ENCODE data around the gene PAPSS1. TPM values are rescaled to one million over a fixed set of nuclear protein-coding genes. Genes with fewer than 3 reads are reported as not detected.

The PAPSS1 gene
- 10 to 100 TPM; 75.1 to 94.3 (median 82.9) TPM for polyA plus RNA-seq (ENCODE audit: insufficient read length in 3 of 3)
- long read RNA-seq, donor 1, transcript PAPSS1-201 (12 exons, 2,731 nt) = major isoform, 24 of 35 reads
- long read RNA-seq, donor 1, partial matches to known transcripts = 10 of 35 reads
- long read RNA-seq, donor 1, other reads (novel, unspliced or antisense) = 0 of 35 reads
- long read RNA-seq, donor 2, transcript PAPSS1-201 (12 exons, 2,731 nt) = major isoform, 11 of 11 reads
- long read RNA-seq, donor 2, partial matches to known transcripts = 0 of 11 reads
- long read RNA-seq, donor 2, other reads (novel, unspliced or antisense) = 0 of 11 reads
- long read RNA-seq, donor 3, transcript PAPSS1-201 (12 exons, 2,731 nt) = major isoform, 31 of 31 reads
- long read RNA-seq, donor 3, partial matches to known transcripts = 0 of 31 reads
- long read RNA-seq, donor 3, other reads (novel, unspliced or antisense) = 0 of 31 reads
- long read RNA-seq, donor 4, transcript PAPSS1-201 (12 exons, 2,731 nt) = major isoform, 19 of 19 reads
- long read RNA-seq, donor 4, partial matches to known transcripts = 0 of 19 reads
- long read RNA-seq, donor 4, other reads (novel, unspliced or antisense) = 0 of 19 reads
- long read RNA-seq, donor 5 = 0 reads
- long read RNA-seq, donor 6, transcript PAPSS1-201 (12 exons, 2,731 nt) = major isoform, 20 of 31 reads
- long read RNA-seq, donor 6, partial matches to known transcripts = 11 of 31 reads
- long read RNA-seq, donor 6, other reads (novel, unspliced or antisense) = 0 of 31 reads
- long read RNA-seq, donor 7, transcript PAPSS1-201 (12 exons, 2,731 nt) = major isoform, 28 of 28 reads
- long read RNA-seq, donor 7, partial matches to known transcripts = 0 of 28 reads
- long read RNA-seq, donor 7, other reads (novel, unspliced or antisense) = 0 of 28 reads
- long read RNA-seq, donor 8 = 0 reads
- long read RNA-seq, donor 9, transcript PAPSS1-201 (12 exons, 2,731 nt) = major isoform, 21 of 21 reads
- long read RNA-seq, donor 9, partial matches to known transcripts = 0 of 21 reads
- long read RNA-seq, donor 9, other reads (novel, unspliced or antisense) = 0 of 21 reads
- long read RNA-seq, donor 10, transcript PAPSS1-201 (12 exons, 2,731 nt) = major isoform, 21 of 21 reads
- long read RNA-seq, donor 10, partial matches to known transcripts = 0 of 21 reads
- long read RNA-seq, donor 10, other reads (novel, unspliced or antisense) = 0 of 21 reads
- long read RNA-seq, donor 11, transcript PAPSS1-201 (12 exons, 2,731 nt) = major isoform, 20 of 20 reads
- long read RNA-seq, donor 11, partial matches to known transcripts = 0 of 20 reads
- long read RNA-seq, donor 11, other reads (novel, unspliced or antisense) = 0 of 20 reads
- long read RNA-seq, donor 12, transcript PAPSS1-201 (12 exons, 2,731 nt) = major isoform, 10 of 10 reads
- long read RNA-seq, donor 12, partial matches to known transcripts = 0 of 10 reads
- long read RNA-seq, donor 12, other reads (novel, unspliced or antisense) = 0 of 10 reads
- long read RNA-seq, donor 13 = 0 reads
- long read RNA-seq, donor 14, transcript PAPSS1-201 (12 exons, 2,731 nt) = major isoform, 26 of 26 reads
- long read RNA-seq, donor 14, partial matches to known transcripts = 0 of 26 reads
- long read RNA-seq, donor 14, other reads (novel, unspliced or antisense) = 0 of 26 reads
- long read RNA-seq, donor 15, transcript PAPSS1-201 (12 exons, 2,731 nt) = major isoform, 6 of 6 reads
- long read RNA-seq, donor 15, partial matches to known transcripts = 0 of 6 reads
- long read RNA-seq, donor 15, other reads (novel, unspliced or antisense) = 0 of 6 reads
- long read RNA-seq, donor 16, transcript PAPSS1-201 (12 exons, 2,731 nt) = major isoform, 58 of 103 reads
- long read RNA-seq, donor 16, partial matches to known transcripts = 45 of 103 reads
- long read RNA-seq, donor 16, other reads (novel, unspliced or antisense) = 0 of 103 reads

DNA sequence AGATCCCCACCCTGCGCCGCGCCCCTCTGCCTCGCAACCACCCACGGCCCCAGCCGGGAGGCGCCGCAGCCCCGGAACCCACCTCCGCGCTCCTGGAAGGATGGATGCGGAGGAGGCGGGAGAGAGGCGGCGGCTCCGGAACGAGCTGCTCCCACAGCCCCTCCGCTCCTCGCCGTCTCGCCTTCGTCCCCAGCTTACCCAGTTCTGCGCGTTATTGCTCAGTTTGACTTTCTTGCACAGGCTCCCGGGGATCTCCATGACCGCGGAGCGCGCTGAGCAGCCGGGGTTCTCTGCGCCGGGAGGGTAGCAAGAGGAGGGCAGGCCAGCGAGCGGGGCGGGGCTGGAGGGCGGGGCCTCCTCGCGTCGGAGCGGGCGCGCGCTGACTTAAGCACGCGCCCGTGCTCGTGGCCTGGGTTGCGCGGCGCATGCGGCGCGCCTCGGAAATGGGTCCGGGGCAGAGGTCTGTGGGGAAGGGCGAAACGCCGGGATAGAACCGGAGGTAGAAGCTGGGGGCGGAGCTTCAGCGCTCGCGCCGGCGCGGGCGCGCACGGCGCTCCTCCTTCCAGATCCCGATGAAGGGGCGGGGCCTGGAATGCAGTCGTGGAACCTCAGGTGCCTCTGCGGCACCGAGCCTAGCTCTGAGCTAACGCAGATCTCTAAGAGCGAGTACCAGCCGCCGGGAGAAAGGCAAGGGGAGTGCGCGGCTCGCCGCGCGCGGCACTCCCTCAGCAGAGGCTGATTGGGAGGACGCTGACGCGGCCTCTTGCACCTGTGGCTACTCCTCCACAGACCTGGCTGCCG is at the start of gene PAPSS1:
Gene PAPSS1 (minus strand): TSS at position 313 of the 801 bp plus-strand sequence. CDS start 55 bp downstream, at position 258.
- peak; percentile 91 to 98 (median 95) for DNase-seq (ENCODE audit: extremely low read depth in 1 of 11, low read depth in 9 of 11, low spot score in 4 of 11)

DNA sequence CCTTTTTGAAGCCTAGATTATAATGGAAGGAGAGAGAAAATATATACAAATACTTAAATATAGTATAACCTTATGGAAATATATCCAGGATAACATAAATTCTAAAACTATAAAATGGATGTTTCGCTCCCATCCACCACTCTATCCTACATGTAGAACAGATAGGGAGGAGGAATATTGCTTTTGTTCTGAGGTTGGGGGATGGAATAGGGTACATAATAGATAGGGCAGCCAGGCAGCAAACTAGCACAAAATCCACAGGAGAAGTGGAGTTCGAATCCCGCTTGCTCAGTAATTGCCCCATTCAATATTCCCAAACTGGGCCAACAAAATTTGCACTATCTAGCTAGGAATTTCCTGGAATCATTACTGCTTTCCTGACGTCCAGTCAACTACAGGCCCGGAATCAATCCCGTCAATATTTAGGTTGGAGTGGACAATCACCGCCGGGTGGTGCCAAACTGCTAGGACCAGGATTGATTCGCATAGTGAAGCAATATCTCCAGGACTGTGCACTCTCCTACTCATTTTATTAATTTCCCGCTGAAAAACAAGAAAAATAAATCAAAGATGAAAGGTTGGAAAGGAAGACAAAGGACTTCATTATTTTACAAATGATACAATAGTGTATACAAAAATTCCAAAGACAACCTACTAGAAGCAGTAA is 40.4 kb upstream of the PAPSS1 start:
- no peak for DNase-seq (ENCODE audit: extremely low read depth in 1 of 11, low read depth in 9 of 11, low spot score in 4 of 11)

- DNase-seq (ENCODE audit: extremely low read depth in 1 of 11, low read depth in 9 of 11, low spot score in 4 of 11) = peak in 1 of 11 donors; percentile 12
Measured at GRCh38 chr4:107757864-107758476, 37.9 kb upstream of the PAPSS1 start.

DNA sequence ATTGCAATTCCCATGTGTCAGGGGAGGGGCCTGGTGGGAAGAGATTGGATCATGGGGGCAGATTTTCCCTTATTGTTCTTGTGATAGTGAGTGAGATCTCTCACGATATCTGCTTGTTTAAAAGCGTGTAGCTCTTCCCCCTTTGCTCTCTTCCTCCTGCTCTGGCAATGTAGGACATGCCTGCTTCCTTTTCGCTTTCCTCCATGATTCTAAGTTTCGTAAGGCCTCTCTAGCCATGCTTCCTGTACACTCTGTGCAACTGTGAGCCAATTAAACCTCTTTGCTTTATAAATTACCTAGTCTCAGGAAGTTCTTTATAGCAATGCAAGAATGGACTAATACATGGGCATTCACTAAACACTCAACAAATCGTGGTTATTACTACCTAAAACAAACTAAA is 37.2 kb upstream of the PAPSS1 start:
- no peak for DNase-seq (ENCODE audit: extremely low read depth in 1 of 11, low read depth in 9 of 11, low spot score in 4 of 11)

DNA sequence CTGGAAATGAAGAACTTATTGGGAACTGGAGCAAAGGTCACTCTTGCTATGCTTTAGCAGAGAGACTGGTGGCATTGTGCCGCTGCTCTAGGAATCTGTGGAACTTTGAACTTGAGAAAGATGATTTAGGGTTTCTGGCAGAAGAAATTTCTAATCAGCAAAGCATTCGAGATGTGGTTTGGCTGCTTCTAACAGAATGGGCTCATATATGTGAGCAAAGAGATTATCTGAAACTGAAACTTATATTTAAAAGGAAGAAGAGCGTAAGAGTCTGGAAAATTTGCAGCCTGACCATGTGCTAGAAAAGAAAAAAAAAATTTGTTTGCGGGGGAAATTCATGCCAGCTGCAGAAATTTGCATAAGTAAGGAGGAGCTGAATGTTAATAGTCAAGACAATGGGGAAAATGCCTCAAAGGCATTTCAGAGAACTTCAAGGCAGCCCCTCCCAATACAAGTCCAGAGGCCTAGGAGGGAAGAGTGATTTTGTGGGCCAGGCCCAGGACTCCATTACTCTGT is 35.9 kb upstream of the PAPSS1 start:
- no peak for DNase-seq (ENCODE audit: extremely low read depth in 1 of 11, low read depth in 9 of 11, low spot score in 4 of 11)

GRCh38 chr4:107751670-107752069 is 31.6 kb upstream of the PAPSS1 start:
- DNase-seq (ENCODE audit: extremely low read depth in 1 of 11, low read depth in 9 of 11, low spot score in 4 of 11) = no peak

GRCh38 chr4:107747748-107748486 is 27.9 kb upstream of the PAPSS1 start:
- DNase-seq (ENCODE audit: extremely low read depth in 1 of 11, low read depth in 9 of 11, low spot score in 4 of 11) = no peak

DNA sequence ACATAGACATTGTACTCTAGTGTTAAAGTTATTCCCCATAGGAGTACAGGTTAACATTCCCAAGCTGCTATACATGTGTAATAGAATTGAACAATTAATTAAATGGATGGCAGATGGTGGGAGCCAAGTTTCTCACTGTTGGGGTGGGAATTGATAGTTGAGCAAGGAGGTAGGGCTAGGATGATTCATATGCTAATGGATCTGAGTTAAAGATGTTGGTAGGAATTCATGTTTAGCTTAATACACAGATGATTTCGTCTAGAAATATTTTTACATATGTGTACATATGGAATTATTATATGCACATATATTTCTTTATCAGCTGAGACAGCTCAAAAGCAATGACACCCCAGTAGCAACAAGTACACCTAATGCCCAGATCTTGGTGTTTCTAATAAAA is 26.1 kb upstream of the PAPSS1 start:
- no peak for DNase-seq (ENCODE audit: extremely low read depth in 1 of 11, low read depth in 9 of 11, low spot score in 4 of 11)

GRCh38 chr4:107744532-107744931 is 24.5 kb upstream of the PAPSS1 start:
- no peak for DNase-seq (ENCODE audit: extremely low read depth in 1 of 11, low read depth in 9 of 11, low spot score in 4 of 11)

DNA sequence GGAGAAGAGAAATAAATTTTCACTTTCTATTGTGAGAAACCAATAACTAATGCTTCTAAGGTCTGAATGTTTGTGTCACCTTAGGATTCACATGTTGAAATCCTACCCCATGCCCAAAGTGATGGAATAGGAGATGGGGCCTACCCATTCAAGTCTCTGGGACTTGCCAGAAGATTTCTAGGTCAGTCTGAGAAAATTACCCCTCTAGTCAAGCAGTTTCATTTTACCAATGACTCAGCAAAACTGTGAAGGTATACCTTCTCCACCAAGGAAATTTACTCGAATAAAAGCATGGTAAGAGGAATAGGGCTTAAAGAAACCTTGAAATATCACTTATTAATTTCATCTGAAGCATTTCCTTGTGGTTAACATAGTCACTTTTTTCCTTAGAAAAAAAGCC is 23.5 kb upstream of the PAPSS1 start:
- DNase-seq (ENCODE audit: extremely low read depth in 1 of 11, low read depth in 9 of 11, low spot score in 4 of 11) = no peak

DNA sequence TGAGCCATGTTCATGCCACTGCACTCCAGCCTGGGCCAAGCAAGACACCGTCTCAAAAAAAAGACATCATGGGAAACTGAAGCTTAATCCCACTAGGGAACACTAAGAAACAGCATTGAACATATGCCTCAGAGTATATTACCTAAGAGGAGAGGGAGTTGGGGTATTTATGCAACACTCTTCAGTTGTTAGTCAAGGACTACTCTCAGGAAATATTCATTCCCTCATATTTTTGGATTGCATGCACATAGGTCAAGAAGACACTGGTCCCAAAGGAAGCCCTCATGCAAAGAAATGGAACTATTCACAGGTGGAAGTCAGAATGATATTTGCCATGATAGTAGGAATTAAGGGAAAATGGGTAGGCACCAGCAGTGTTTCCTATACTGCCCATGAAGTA is 22.8 kb upstream of the PAPSS1 start:
- DNase-seq (ENCODE audit: extremely low read depth in 1 of 11, low read depth in 9 of 11, low spot score in 4 of 11) = no peak

DNA sequence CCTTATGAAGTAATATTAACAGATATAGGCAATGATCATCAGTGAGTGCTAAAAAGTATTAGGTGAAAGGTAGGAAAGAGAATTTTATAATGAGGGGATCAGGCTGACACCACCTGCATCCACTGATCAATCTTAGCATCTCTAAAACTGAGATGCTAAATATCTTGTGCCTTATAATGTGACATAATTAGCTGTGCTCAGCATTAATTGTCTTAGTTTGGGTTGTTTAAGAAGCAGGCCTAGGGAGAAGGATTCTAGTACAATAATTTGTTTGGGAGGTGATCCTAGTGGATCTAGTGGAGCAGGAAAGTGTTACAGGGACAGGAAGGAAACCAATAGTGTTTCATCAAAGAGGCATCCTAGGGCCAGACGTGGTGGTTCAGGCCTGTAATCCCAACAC is 22.2 kb upstream of the PAPSS1 start:
- DNase-seq (ENCODE audit: extremely low read depth in 1 of 11, low read depth in 9 of 11, low spot score in 4 of 11) = no peak

DNA sequence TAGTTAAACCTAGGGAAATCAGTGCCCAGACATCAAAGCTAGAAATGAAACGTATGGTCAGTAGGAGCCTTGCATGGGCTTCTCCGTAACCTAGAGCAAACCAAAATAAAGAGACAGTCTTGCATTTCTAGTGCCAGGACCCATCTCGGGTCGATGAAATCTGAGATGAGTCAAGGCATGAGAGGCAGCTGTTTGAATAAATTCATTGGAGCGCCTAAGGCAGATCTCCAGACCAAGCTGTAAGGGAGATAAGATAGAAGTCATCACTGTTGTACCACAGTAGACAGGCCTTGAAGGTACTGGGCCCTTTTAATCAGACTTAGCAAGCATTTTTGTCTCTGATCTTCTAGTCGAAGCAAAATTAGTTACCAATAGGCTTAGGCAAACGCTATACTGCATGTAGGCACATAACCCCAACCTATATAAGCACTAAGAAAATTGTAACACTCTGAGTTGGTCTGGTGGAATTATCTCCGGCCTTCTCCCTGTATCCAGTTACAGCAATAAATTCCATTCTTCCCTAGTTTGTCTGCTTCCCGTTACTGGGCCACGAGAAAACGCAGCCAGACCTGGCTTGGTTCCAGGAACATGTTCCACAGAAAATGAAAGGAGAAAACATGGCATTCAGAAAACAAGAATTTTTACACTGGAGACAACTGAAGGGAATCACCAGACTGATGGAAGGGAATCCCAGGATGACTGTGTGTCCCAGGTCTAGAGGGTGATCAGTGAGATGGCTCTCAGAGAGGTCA is 21.1 kb upstream of the PAPSS1 start:
- no peak for DNase-seq (ENCODE audit: extremely low read depth in 1 of 11, low read depth in 9 of 11, low spot score in 4 of 11)

GRCh38 chr4:107740381-107740780 is 20.3 kb upstream of the PAPSS1 start:
- no peak for DNase-seq (ENCODE audit: extremely low read depth in 1 of 11, low read depth in 9 of 11, low spot score in 4 of 11)

DNA sequence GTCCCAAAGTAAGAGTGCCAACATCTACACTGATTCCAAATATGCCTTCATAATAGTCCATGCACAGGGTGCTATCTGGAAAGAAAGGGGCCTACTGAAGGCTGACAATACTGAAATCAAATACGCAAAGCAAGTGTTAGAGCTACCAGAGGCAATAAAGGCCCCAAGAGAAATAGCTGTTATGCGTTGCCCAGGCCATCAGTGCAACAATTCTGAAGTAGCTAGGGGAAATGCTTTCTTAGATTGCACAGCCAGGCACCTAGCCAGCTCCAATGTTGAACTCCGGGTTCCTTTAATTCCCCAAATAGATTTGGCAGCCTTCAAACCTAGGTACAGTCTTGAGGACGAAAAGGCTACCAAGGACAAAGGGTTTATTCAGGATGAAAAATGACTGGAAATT is 17.4 kb upstream of the PAPSS1 start:
- DNase-seq (ENCODE audit: extremely low read depth in 1 of 11, low read depth in 9 of 11, low spot score in 4 of 11) = no peak
